H1 (cell line): ENCODE measurements around the gene ST6GALNAC5. TPM values are rescaled to one million over a fixed set of nuclear protein-coding genes. Genes with fewer than 3 reads are reported as not detected.
A peak's percentile ranks its signal among the peaks of the same experiment; 100 is the strongest.
"Not testable (repeated sequence)": the region's sequence is repeated elsewhere in the genome, so short reads cannot be mapped to it uniquely, and the experiment has no call there.

Experiments used
- CTCF ChIA-PET: fragments of 300-600 bp; sonication (Branson Sonifier 250); formaldehyde crosslinking; loops from one replicate; lab custom pipeline; 2021; ENCODE audit not compliant: partially characterized antibody; lab: Charles Lee
- POLR2A ChIA-PET: fragments of 300-600 bp; sonication (Branson Sonifier 250); formaldehyde crosslinking; loops from one replicate; lab custom pipeline; 2021; ENCODE audit warnings: inconsistent platforms; ENCODE audit not compliant: partially characterized antibody; lab: Charles Lee
- DNase-seq, 2 experiments: peaks; one replicate each; pipeline versions ENCODE4 v3.0.0 to v3.0.0-alpha.2; 2010 to 2022; ENCODE audit warnings: low spot score in 2 of 2, low read depth in 1 of 2, mixed read lengths in 1 of 2
- FAIRE-seq: peaks from 2 replicates; lab custom pipeline; 2011; peaks lifted over from hg19 to GRCh38; lab: Jason Lieb, UNC
- H2AFZ ChIP-seq: 2 replicates; pipeline ENCODE4 v1.8.1; 2012; ENCODE audit warnings: low read length, inconsistent platforms
- H2AK5ac ChIP-seq: 2 replicates; pipeline ENCODE4 v1.6.1; 2013; ENCODE audit warnings: low read depth, low read length
- H2BK120ac ChIP-seq: replicated peaks from 2 replicates; pipeline ENCODE3; 2013; ENCODE audit warnings: low read depth, low read length, inconsistent platforms
- H2BK12ac ChIP-seq: 2 replicates; pipeline ENCODE4 v1.6.1; 2013; ENCODE audit warnings: low read depth, low read length
- H2BK15ac ChIP-seq: 2 replicates; pipeline ENCODE4 v1.6.1; 2013; ENCODE audit warnings: low read length
- H2BK20ac ChIP-seq: 2 replicates; pipeline ENCODE4 v1.6.1; 2013; ENCODE audit warnings: low read length
- H2BK5ac ChIP-seq: 2 replicates; pipeline ENCODE4 v1.6.1; 2013; ENCODE audit warnings: low read depth, low read length
- H3K14ac ChIP-seq: 2 replicates; pipeline ENCODE4 v1.6.1; 2013; ENCODE audit warnings: inconsistent platforms; ENCODE audit not compliant: insufficient read length
- H3K18ac ChIP-seq: 2 replicates; pipeline ENCODE4 v1.6.1; 2013; ENCODE audit warnings: low read length; ENCODE audit errors: extremely low read depth
- H3K23ac ChIP-seq: 2 replicates; pipeline ENCODE4 v1.6.1; 2013; ENCODE audit warnings: inconsistent platforms; ENCODE audit not compliant: insufficient read length
- H3K23me2 ChIP-seq: 2 replicates; pipeline ENCODE4 v1.6.1; 2013; ENCODE audit warnings: low read depth, low read length
- H3K27ac ChIP-seq: 2 replicates; pipeline ENCODE4 v1.6.1; 2011; ENCODE audit warnings: low read depth, low read length, inconsistent platforms
- H3K27me3 ChIP-seq, 4 experiments: replicated peaks in 1 of 4; 1 replicate in 1 of 4; 2 replicates in 3 of 4; pipeline versions ENCODE4 v1.6.1 to v1.8.1; 2011 to 2013; ENCODE audit warnings: low read length in 3 of 4, mild to moderate bottlenecking in 3 of 4, inconsistent platforms in 2 of 4, mixed read lengths in 2 of 4, moderate library complexity in 1 of 4; ENCODE audit not compliant: control insufficient read depth in 3 of 4, insufficient read depth in 3 of 4; ENCODE audit errors: extremely low read depth in 1 of 4
- H3K36me3 ChIP-seq, 4 experiments: 2 replicates each; pipeline versions ENCODE4 v1.6.1 to v1.8.1; 2011 to 2013; ENCODE audit warnings: mild to moderate bottlenecking in 4 of 4, low read length in 3 of 4, moderate library complexity in 2 of 4, control low read depth in 1 of 4, inconsistent platforms in 1 of 4; ENCODE audit not compliant: insufficient read depth in 4 of 4, control insufficient read depth in 2 of 4
- H3K4ac ChIP-seq: replicated peaks from 2 replicates; pipeline ENCODE3; 2013; ENCODE audit warnings: low read length, low read depth, mixed read lengths, inconsistent platforms; ENCODE audit not compliant: insufficient read length
- H3K4me1 ChIP-seq, 4 experiments: replicated peaks in 1 of 4; 1 replicate in 1 of 4; 2 replicates in 3 of 4; pipeline versions ENCODE4 v1.6.1 to v1.8.1; 2011 to 2013; ENCODE audit warnings: low read length in 3 of 4, inconsistent platforms in 2 of 4, mixed read lengths in 1 of 4; ENCODE audit not compliant: insufficient read depth in 4 of 4, control insufficient read depth in 3 of 4
- H3K4me2 ChIP-seq, 2 experiments: 2 replicates each; pipeline versions ENCODE4 v1.6.1 to v1.8.1; 2011 to 2013; ENCODE audit warnings: low read depth in 2 of 2, low read length in 2 of 2, control low read depth in 1 of 2, inconsistent platforms in 1 of 2, mild to moderate bottlenecking in 1 of 2; ENCODE audit not compliant: insufficient read depth in 1 of 2
- H3K4me3 ChIP-seq, 4 experiments: fragments of 200-600, 300-600 bp in 1 of 4; sonication (generic), shearing (Covaris generic), sonication (Bioruptor Twin) in 1 of 4; 2 replicates each; pipeline versions ENCODE4 v1.5.1 to v1.8.1; 2011 to 2016; ENCODE audit warnings: low read length in 4 of 4, low read depth in 3 of 4, control low read depth in 2 of 4, inconsistent platforms in 2 of 4, mild to moderate bottlenecking in 2 of 4, mixed read lengths in 1 of 4, moderate library complexity in 1 of 4; ENCODE audit not compliant: insufficient read depth in 2 of 4; ENCODE audit errors: extremely low read depth in 1 of 4
- H3K56ac ChIP-seq: replicated peaks from 2 replicates; pipeline ENCODE3; 2013; ENCODE audit warnings: low read depth, mild to moderate bottlenecking, mixed read lengths, low read length, inconsistent platforms; ENCODE audit not compliant: insufficient read length
- H3K79me1 ChIP-seq: 2 replicates; pipeline ENCODE4 v1.6.1; 2013; ENCODE audit warnings: low read depth, low read length, control low read depth
- H3K79me2 ChIP-seq, 2 experiments: 2 replicates each; pipeline versions ENCODE4 v1.6.1 to v1.8.1; 2012 to 2013; ENCODE audit warnings: low read length in 2 of 2, mild to moderate bottlenecking in 2 of 2, inconsistent platforms in 1 of 2; ENCODE audit not compliant: insufficient read depth in 2 of 2, control insufficient read depth in 1 of 2
- H3K9ac ChIP-seq, 4 experiments: replicated peaks in 1 of 4; 1 replicate in 1 of 4; 2 replicates in 3 of 4; pipeline versions ENCODE4 v1.6.1 to v1.8.1; 2011 to 2013; ENCODE audit warnings: low read depth in 3 of 4, low read length in 3 of 4, control low read depth in 2 of 4, mild to moderate bottlenecking in 2 of 4, moderate library complexity in 2 of 4, inconsistent platforms in 1 of 4; ENCODE audit errors: extremely low read depth in 1 of 4
- H3K9me3 ChIP-seq, 2 experiments: 2 replicates each; pipeline versions ENCODE4 v1.6.1 to v1.8.1; 2012 to 2013; ENCODE audit warnings: mild to moderate bottlenecking in 2 of 2, moderate library complexity in 2 of 2, control low read depth in 1 of 2, inconsistent platforms in 1 of 2, low read depth in 1 of 2, low read length in 1 of 2, mixed read lengths in 1 of 2; ENCODE audit not compliant: insufficient read depth in 2 of 2
- H4K20me1 ChIP-seq, 2 experiments: replicated peaks in 1 of 2; 2 replicates each; pipeline versions ENCODE3 to v1.8.1; 2011 to 2013; ENCODE audit warnings: inconsistent platforms in 2 of 2, low read length in 2 of 2, mild to moderate bottlenecking in 1 of 2; ENCODE audit not compliant: insufficient read depth in 2 of 2, control insufficient read depth in 1 of 2
- H4K5ac ChIP-seq: 2 replicates; pipeline ENCODE4 v1.6.1; 2013; ENCODE audit warnings: low read length, low read depth, mixed read lengths, inconsistent platforms; ENCODE audit not compliant: insufficient read length
- H4K8ac ChIP-seq: 2 replicates; pipeline ENCODE4 v1.8.0; 2013; ENCODE audit warnings: mild to moderate bottlenecking, moderate library complexity, low read length, inconsistent platforms; ENCODE audit not compliant: insufficient read depth; ENCODE audit errors: extremely low read depth
- H4K91ac ChIP-seq: replicated peaks from 2 replicates; pipeline ENCODE3; 2013; ENCODE audit warnings: low read length, mixed read lengths, inconsistent platforms; ENCODE audit not compliant: insufficient read length
- WGBS, 2 experiments: shearing (Covaris generic) in 1 of 2; methylation state at CpG; one replicate each; pipeline versions ENCODE4 v1.1.6 to v1.1.7; 2013 to 2015; ENCODE audit warnings: low lambda C conversion rate in 2 of 2, mixed read lengths in 2 of 2, inconsistent platforms in 1 of 2, low coverage in 1 of 2, missing lambda C conversion rate in 1 of 2; ENCODE audit not compliant: insufficient replicate concordance in 2 of 2, insufficient coverage in 1 of 2, insufficient read length in 1 of 2; ENCODE audit errors: extremely low coverage in 1 of 2, missing lambda C conversion rate in 1 of 2; 5-methylcytosine and 5-hydroxymethylcytosine counted together
- polyA plus RNA-seq, 7 experiments: library from polyadenylated mRNA; depleted of rRNA in 3 of 7; stranded (reverse) in 5 of 7; unstranded in 2 of 7; fragments of >200 nt in 5 of 7; fragments of 200-250 nt in 2 of 7; gene quantifications; 1 replicate in 5 of 7; 2 replicates in 1 of 7; 4 replicates in 1 of 7; pipeline versions ENCODE4 v1.2.1 to v1.2.3, GENCODE V29; 2011 to 2013; ENCODE audit warnings: missing spikeins in 2 of 7, mixed read lengths in 2 of 7
- total RNA-seq: library from RNA; stranded (reverse); fragmentation: NEBNext Ultra II Directional; extraction: Animal tissue kit (Norgen Biotek cat#: 25700); gene quantifications from 2 replicates; pipeline ENCODE4 v1.2.1, GENCODE V29; 2021
- TF ChIP-seq, protein P1 (sequence below): IDR thresholded peaks from 2 replicates; pipeline ENCODE4 v1.6.1; 2012; ENCODE audit warnings: inconsistent platforms
- TF ChIP-seq, protein P2 (sequence below): IDR thresholded peaks from 2 replicates; pipeline ENCODE4 v1.6.1; 2012; ENCODE audit warnings: inconsistent platforms

The ST6GALNAC5 gene
- total and polyA plus RNA-seq, 2 of the 8 experiments (the other 6 are each of a cell fraction or from before 2014, with no cell fraction given), result 6.2 to 7.3 TPM

DNA sequence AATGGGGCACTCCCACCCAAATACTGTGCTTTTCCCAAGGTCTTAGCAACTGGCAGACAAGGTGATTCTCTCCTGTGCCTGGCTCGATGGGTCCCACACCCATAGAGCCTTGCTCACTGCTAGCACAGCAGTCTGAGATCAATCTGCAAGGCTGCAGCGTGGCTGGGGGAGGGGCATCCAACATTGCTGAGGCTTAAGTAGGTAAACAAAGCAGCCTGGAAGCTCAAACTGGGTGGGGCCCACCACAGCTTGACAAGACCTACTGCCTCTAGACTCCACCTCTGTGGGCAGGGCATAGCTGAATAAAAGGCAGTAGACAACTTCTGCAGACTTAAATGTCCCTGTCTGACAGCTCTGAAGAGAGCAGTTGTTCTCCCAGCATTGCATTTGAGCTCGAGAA is 114.0 kb downstream of the ST6GALNAC5 start:
- H3K23ac ChIP-seq, H2BK120ac ChIP-seq, H3K27ac ChIP-seq, H2BK12ac ChIP-seq, H3K4ac ChIP-seq, H3K27me3 ChIP-seq, CTCF ChIA-PET, H2AK5ac ChIP-seq, H3K14ac ChIP-seq, H3K79me1 ChIP-seq, H4K20me1 ChIP-seq, H2BK15ac ChIP-seq, H3K9me3 ChIP-seq, H3K23me2 ChIP-seq, H2AFZ ChIP-seq, H3K56ac ChIP-seq, H3K79me2 ChIP-seq, FAIRE-seq, H3K18ac ChIP-seq, H4K5ac ChIP-seq, H3K4me1 ChIP-seq, H4K8ac ChIP-seq, H2BK20ac ChIP-seq, POLR2A ChIA-PET, H3K9ac ChIP-seq, H3K36me3 ChIP-seq, H4K91ac ChIP-seq, H2BK5ac ChIP-seq: not testable (repeated sequence)
- 0 out of 8 replicates have a peak overlapping the region, but pooled peaks of 1 of the 4 experiments have one; percentile 22 for H3K4me3 ChIP-seq
- 49% methylated on average over 3 of the region's 3 CpGs; no CpG with 5 or more reads in 1 of the 2 experiments for WGBS, 2 experiments
- DNase-seq, result peak; percentile 33 to 59
- TF ChIP-seq, protein P1, sequence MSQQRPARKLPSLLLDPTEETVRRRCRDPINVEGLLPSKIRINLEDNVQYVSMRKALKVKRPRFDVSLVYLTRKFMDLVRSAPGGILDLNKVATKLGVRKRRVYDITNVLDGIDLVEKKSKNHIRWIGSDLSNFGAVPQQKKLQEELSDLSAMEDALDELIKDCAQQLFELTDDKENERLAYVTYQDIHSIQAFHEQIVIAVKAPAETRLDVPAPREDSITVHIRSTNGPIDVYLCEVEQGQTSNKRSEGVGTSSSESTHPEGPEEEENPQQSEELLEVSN, result peak; percentile 21; the same call in 1 of the 2 replicates
- TF ChIP-seq, protein P2, sequence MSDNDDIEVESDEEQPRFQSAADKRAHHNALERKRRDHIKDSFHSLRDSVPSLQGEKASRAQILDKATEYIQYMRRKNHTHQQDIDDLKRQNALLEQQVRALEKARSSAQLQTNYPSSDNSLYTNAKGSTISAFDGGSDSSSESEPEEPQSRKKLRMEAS, result peak; percentile 41; the same call in 1 of the 2 replicates
- peak overlapping the region in 1 of 2 experiments; percentile 28; a peak in 1 of 4 replicates for H3K4me2 ChIP-seq
